SW480 (cell line): ENCODE results near the gene CHN2.

Experiments
- DNase-seq: peaks from one replicate; pipeline ENCODE4 v3.0.0-alpha.2; 2016; ENCODE audit warnings: low spot score

The CHN2 gene

DNA sequence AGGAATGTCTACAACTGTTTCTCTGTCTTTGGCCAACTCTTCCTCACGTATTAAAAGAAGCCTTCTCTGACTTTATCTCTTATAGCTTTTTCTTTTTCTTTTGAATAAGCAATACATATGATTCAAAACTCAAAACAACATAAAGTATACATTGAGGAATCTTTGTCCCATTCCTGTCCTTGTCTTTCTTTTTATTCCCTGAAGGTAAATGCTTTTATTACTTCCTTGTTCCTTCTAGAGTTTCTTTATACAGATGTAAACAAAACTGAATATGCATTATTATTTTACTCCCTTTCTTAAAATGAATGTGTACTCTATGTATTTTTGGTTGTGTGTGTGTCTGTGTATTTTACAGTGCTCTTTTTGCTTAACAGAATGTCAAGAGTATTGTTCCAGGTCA lies 170.1 kb downstream of the CHN2 start:
- no peak for DNase-seq

DNA sequence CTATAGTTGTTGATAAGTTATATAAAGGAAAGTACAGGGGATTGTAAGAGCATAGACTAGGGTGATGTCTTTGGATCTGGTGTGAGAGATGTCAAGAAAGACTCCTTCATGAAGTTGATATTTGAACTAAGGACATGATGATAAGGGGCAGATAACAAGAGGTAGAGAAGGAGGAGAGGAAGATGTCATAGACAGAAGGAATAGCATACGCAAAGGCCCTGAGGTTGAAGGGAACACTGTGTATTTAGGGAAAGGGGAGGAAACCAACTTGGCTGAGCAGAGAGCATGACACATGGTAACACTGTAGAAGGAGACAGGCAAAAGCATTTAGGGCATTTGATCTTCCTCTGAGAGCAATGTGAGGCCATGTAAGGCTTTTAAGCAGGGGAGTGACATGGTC lies 170.8 kb downstream of the CHN2 start:
- DNase-seq: no peak

DNA sequence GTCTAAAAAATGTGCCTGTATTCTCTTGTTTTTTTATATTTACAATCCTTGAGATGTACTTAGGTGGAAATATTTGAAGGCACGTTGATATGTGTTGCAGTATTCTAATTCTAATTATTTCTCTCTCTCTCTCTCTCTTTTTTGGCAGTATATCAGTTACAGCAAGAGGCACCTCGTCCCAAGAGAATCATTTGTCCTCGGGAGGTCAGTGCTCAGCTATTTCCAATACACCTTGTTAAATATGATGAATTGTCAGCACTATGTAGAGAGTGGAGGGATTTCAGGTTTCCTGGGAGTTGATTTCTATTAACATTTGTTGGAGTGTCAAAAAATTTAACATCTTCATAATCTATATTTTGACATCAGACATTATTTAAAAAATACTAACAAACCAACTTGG lies 173.2 kb downstream of the CHN2 start:
- DNase-seq: no peak

DNA sequence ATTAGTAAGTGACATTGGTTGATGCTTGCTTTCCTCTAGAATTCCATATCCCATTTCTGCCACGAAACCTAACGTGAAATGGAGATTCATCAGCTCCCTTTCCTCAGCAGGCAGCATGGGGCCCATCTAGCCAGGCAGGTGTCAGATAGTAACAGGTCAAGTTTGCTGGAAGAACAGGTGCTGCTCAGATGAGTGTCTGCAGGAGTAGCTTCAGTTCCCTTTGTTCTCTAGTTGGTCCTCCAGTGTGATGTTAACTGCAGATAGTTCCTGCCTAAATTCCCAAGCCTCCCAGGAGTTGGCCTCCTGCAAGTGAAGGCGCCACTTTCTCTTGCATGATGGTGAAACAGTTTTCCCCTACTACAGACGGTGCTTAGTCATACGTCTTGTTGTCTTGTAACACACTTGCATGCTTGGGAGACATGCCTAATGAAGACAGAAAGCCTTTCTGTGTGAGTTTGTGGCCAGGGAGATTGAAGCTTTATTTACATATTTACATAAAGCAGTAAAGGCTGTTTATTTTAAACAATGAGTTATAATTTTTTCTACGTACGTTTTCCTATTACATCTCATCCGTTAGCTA lies 175.4 kb downstream of the CHN2 start:
- DNase-seq: no peak

DNA sequence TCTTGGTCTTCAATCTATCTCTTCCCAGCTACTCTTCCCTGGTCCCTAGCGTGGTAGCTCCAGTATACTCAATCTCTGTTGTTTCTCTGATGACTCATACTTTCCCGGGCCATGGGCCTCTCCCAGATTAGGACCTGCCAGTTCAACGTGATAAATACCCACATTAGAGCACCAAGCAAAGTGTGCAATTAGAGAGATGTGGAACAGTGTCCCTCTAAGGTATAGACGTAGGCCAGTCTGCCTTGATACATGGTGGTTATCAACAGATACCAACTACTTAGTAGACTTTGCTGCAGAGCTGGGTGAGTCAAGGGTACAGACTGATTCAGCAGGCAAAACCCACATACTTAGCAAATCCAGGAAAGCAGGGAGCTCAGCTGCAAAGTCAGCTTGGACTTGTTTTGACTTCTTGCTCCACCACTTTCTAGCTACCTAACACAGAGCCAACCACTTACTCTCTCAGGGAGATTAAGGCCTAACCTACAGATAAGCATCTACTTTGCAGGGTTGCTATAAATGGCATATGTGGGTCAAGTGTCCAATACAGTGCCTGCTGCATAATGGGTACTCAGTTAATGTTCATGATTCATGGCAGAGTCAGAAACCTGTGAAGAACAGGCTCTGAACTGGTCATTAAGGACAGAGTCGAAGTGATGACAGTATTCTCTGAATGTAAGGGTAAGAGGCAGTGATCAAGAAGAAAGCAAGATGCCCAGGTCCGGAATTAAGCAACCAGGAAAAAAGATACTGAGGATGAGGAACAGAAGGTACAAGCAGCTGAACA lies 176.1 kb downstream of the CHN2 start:
- peak; percentile 74 for DNase-seq

DNA sequence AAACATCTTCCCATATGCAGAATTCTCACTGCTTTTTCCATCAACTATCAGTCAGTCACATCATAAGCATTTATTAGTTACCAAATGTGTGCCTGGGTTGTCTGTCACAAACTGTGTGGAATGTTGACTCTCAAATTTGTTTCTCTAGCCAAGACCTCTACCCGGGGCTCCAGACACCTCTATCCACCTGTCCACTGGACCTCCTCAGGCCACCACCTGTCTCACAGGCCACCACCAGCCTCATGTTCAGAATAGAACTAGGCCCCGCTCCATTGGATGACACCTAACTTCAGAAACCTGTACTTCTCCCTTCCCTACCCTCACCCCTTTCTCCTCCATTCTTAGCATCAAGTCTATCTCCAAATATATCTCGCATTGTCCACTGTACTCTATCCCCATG lies 176.9 kb downstream of the CHN2 start:
- no peak for DNase-seq

DNA sequence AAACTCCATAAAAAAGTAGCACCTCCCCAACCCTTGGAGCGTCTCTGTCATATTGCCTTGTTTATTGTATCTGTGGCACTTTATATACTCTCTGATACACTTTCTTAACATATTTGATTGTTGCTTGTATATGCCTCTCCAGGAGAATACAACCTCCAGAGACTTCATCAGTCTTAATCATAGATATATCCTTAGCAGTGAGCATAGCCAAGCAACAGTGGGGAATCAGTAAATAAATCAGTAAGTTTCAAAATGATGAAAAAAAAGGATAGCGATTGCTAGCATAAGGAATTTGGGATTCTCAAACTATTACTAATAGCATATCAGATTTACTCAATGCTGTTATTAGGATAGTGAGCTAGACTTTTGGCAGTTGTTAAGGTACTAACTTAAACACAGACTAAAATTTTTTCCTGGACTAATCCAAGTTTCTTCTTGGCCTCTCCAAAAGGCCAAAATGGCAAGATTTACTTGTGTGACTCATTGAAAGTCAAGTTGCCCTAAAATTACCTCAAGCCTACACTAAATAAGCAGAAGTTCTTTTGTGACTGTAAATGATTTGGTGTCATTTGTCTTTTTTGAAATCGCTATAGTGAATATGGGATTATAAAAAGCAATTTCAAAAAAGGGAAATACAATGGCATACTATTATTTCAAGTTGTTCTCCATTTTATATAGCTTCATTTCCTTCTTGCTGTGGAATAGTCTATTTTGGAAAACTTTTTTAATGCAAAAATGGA lies 177.9 kb downstream of the CHN2 start:
- DNase-seq: no peak

DNA sequence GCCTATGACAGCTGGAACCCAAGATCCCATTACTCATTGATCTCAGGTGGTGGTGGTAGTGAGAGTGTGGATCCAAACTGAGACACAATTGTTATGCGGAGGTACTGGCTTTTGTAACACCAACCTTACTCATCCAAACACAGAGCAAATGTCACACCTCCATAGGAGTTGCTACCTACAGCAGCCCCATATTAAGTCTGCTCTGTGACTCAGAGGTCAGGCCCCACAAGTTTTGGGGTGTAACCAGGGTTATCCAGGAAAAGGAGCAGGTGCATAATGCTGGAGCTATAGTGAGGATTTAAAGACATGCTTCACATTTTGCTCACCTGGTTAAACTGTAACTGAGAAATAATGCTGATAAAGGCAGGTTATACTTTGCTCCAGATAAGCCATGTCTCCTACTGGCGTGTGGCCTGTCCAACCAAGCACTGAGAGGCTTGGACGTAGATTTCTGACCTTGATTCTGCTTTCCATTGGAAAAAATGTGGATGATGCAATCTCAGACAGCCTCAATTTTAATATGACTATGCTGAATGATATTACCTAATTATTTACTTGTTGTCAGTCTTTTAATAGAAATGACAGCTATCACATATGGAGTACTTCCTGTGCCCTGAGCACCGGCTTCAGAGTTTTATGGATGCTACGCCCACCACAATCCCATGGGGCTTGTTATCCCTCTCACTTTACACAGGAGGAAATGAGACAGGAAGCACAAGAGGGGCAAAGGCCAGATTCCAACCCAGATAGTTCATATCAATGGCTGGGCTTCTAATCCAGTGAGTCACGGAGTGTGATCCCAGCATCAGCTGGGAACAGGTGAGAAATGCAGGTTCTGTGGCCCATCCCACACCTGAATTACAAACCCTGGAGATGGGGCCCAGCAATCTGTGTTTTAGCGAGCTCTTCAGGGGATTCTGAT lies 181.3 kb downstream of the CHN2 start:
- DNase-seq: peak; percentile 98

DNA sequence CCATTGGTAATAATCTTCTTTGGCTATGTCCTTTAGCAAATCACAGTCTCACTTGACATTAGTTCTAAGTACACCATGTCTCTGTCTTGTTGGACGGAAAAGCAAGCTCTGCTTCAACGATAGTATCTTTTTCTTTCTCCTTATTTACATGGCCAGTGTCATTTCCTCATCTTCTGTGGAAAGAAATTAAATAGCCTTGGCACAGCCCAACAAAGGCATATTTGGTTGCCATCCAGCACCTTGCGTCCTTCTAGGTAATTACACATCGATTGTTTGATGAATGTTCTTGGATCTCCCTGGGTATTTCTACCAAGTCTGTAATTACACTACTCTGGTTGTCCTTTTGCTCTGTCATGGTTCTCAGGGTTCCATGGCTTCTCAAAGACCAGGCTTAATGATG lies 183.1 kb downstream of the CHN2 start:
- DNase-seq: no peak

DNA sequence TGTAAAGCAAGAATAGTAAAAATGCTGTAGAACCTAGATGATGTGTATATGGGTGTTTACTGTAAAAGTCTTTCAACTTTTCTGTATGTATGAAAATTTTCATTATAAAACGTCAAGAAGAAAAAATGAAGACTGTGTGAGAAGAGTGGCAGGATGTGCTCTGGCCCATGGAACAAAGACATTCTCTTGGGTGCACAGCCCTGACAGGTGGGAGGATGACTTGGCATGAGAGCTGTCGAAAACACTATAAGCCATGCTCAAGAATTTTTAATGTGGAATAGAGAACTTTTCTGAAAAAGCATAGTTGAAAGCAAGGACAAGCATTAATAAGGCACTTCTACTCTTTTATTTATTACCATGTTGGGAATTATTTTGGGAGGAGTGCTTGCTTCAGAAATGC lies 185.0 kb downstream of the CHN2 start:
- DNase-seq: no peak

DNA sequence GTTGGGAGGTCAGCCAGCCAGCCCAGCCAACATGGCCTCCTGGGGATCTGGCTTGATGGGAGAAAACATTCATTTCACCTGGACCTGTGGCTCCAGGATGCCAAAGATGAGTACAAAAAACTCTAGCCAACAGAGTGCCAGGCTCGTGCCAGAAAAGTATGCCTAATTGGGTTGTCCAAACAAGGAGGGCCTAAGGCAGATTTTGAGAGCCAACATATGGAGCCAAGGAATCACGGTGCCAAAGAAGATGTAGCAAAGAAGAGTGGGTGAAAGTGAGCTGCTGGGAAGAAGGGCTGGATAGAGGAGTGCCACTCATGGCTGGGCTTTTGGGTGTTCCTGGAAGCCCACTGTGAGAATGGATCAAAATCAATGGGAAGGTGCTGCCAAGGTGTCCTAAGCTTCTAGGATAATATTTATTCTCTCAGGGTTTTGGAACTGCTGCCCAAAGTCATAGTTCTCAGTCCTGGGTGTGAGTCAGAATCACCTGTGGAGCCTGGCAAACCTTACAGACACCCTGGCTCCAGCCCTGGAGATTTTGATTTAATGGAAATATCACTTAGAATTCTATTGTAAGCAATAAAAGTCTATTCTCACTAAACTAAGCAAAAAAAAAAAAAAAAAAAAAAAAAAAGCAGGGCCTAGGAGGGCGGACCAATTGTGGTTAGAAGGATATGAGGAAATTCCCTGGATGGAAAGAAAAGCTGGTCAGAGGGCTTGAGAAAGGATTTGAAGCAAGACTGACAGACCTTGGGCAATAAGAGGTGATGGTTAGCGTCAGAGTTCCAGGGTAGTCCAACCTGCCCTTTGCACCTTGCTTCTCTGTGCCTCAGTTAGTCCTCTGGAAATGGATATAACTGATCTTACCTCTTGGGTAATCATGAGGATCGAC lies 186.9 kb downstream of the CHN2 start:
- no peak for DNase-seq

DNA sequence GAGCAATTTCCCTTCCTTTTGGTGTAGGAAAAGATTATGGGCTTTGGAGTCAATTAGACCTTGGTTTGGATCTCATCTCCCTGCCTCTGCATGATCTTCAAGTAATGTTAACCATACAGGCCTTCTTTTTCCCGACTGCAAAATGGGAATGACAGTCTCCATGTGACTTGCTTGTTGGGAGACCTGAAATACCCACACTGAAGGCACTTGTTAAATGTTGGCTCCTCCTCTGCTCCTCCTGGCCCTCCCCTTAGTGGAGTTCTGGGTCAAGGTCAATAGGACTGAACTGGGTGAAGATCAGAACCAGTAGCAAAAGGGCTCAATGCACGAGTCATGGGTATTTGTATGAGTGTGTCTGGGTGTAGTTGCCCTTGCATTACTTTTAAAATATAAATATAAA lies 189.7 kb downstream of the CHN2 start:
- DNase-seq: no peak

DNA sequence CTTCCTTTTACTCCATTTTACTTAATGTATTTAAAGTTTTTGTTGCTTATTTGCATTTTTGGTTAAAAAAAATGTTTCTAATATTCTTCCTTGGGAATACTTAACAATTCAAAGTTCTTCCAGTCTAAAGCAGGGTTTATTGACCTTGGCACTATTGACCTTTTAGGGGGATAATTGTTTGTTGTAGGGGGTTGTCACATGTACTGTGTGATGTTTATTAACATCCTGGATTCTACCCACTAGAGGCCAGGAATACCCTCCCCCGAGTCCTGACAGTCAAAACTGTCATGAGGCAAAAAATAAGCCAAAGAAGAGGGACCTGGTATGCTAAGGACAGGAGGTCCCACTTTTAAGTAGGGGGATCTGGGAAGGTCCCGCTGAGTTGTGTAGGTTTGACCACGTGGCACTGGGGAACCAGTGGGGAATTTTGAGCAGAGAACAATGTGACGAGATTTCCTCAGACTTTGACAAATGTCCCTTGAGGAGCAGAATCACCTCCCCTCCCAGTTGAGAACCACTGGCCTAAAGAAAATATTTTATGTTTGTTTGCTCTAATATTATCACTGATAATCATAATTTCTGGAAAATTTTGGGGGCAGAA lies 190.7 kb downstream of the CHN2 start:
- no peak for DNase-seq

DNA sequence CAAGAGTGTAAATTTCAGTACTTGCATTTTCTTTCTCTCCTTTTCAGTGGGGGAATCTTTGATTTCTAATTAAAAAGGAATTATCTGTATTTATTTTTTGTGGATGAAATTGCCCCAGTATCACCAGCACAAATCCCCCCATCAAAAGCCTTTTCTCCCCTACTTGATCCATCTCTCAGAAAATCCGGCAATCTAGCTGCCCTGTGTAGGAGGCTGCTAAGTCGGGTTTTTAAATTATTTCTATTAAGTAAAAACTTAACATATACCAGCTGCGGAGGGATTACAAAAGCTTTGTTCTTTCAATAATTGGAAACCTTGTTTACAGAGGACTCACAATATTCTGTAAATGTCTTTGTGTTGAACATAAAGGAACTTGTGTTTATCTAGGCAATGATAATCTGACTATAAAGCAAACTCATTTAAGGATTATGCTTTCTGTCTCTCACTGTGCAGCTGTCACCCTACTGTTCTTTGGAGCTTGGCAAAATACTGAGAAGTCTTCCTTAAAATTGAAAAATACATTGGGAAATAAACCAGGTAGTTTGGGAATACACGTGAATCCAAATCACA lies 191.7 kb downstream of the CHN2 start:
- DNase-seq: no peak

DNA sequence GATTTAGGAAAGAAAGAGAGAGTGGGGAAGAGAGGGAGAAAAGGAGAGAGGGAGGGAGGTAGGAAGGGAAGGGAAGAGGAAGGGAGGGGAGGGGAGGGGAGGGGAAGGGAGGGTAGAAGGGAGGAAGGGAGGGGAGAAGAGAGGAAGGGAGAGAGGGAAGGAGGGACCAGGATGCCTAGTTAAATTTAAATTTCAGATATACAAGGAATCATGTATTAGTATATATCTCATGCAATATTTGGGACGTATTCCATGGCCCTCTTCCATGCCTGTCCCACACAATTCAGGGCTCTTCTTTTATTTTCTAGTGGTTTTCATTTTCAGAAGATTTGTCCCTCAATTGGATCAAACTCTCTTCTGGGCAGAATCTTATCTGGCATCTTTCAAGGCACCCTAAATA lies 196.7 kb downstream of the CHN2 start:
- DNase-seq: no peak

DNA sequence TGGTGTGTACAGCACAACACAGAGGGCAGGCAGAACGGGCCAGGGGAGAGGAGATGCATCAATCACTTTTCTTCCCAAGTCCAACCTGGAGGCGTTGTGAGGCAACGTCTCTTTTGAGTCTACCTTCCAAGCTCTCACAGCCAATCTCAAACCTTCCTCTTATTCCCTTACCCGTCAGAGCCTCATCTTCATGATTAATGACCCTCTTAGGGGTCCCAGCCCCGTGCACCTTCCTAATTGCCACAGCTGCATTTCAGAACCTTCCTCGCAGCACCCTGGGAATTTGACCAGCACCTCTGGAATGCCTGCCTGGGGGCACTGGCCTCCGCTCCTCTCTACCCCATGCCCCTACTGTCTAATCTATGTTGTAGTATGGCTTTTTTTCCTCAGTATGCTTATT lies 199.7 kb downstream of the CHN2 start:
- no peak for DNase-seq

DNA sequence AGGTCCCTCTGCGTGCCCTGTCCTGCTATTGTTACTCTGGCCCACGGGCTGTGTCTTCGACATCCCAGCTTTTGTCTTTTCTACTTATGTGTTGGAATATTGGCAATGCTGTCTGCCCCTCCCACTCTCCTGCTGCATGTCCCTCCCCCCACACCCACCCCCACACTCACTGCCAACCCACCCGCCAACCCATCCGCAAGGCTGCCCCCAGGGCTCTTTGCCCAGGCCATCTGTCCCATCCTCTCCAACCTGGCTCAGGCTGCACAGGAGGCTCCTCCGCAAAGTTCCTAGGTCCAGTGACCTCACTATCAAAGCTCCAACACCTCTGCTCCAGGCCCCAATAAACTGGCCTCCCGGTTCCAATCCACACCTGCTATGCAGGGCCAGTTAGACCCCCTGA lies 202.0 kb downstream of the CHN2 start:
- no peak for DNase-seq

DNA sequence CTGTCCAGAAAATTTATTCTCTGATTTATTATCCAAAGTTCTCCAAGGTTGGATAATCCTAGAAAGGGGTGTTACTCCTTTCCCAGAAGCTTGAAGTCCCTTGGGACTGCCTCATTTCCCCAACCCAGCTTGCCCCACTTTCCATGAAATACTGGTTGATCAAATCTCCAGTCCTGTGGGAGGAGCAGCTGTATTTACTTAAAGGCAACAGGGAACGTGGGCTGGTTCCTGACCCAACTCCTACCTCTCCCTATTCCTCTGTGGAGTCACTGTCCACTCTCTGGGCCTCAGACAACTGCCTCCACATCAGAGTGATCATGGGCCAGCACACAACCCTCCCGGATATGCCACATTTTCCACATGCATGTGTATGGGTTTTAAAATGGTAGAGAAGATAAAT lies 202.8 kb downstream of the CHN2 start:
- DNase-seq: no peak

DNA sequence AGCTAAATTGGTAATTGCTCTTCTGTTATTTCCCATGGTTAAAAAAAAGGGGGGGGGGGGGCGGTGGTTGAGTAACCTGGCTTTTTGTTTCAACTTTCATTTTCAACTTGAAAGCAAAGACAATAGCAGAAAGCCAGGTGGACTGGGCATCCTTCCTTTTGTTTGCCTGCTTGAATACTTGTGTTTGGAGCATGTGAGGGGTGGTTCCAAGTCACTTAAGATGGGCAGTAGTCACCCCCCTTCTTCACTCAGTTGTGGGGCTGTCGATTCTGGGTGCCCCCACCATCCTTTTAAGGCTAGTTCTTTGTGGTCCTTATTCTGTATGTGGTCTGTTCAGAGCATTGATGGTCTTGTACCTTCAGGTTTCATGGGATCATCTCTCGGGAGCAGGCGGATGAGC lies 203.4 kb downstream of the CHN2 start:
- no peak for DNase-seq

DNA sequence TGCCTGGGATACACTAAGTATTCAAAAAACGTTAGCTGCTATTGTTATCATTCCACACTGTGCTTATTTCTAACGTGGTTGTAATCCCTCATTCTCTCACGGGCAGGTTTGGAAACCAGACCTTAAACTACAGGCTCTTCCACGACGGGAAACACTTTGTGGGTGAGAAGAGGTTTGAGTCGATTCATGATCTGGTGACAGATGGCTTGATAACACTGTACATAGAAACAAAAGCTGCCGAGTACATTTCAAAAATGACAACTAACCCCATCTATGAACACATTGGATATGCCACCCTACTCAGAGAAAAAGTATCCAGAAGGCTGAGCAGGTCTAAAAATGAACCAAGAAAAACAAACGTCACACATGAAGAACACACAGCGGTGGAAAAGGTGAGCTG lies 205.9 kb downstream of the CHN2 start:
- DNase-seq: no peak

DNA sequence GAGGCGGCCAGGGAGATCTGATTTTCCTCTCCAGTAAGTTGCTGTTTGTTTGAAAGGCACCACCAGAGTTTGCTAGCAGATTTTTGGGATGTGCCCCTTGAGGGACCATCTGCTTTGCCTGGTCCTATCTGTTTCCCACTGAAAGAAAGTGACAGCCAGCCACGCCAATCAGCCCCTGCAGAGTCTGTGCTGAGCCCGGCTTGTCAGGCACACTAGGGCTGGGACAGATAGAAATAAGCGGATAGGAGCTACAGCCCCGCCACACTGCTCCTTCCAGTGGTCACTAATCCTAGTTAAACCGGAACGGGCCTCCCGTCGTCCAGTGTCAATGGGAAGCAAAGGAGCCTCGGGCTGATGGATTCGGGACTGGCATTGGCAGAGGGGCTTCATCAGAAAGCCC lies 207.2 kb downstream of the CHN2 start:
- no peak for DNase-seq
